Panc1 (cell line): ENCODE results near the gene SLCO6A1.

Source experiments
- POLR2AphosphoS5 ChIP-seq: IDR thresholded peaks from 2 replicates; pipeline ENCODE4 v1.6.1; 2012; ENCODE audit warnings: mild to moderate bottlenecking, low read depth, low read length, moderate library complexity
- TCF7L2 ChIP-seq: IDR thresholded peaks from 2 replicates; pipeline ENCODE4 v1.6.1; 2011; ENCODE audit warnings: mild to moderate bottlenecking, low read depth, low read length, inconsistent platforms
- TF ChIP-seq, protein P1 (sequence below): fragments of 450-650 bp; IDR thresholded peaks from 2 replicates; pipeline ENCODE4 v1.5.1; 2017; ENCODE audit warnings: mild to moderate bottlenecking
- TF ChIP-seq, protein P2 (sequence below), 2 experiments: IDR thresholded peaks; 2 replicates each; pipeline ENCODE4 v1.6.1; 2011 to 2012; ENCODE audit warnings: low read depth in 2 of 2, control low read depth in 1 of 2, low read length in 1 of 2, mild to moderate bottlenecking in 1 of 2, moderate library complexity in 1 of 2; ENCODE audit not compliant: insufficient read depth in 1 of 2

DNA sequence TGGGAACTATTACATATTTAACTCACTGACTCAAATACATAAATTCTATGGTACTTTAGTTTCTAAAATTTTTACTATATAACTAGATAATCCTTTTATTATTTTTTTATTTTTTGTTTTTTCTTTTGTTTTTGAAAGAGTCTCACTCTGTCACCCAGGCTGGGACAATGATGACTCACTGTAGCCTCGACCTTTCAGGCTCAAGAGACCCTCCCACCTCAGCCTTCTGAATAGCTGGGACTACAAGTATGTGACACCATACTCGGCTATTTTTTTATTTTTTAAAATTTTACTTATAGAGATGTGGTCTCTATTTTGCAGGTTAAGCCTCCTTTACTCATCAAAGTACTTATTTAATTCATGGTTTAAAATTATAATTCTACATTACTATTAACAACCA is 110.6 kb downstream of the SLCO6A1 start:
- TF ChIP-seq, protein P1, sequence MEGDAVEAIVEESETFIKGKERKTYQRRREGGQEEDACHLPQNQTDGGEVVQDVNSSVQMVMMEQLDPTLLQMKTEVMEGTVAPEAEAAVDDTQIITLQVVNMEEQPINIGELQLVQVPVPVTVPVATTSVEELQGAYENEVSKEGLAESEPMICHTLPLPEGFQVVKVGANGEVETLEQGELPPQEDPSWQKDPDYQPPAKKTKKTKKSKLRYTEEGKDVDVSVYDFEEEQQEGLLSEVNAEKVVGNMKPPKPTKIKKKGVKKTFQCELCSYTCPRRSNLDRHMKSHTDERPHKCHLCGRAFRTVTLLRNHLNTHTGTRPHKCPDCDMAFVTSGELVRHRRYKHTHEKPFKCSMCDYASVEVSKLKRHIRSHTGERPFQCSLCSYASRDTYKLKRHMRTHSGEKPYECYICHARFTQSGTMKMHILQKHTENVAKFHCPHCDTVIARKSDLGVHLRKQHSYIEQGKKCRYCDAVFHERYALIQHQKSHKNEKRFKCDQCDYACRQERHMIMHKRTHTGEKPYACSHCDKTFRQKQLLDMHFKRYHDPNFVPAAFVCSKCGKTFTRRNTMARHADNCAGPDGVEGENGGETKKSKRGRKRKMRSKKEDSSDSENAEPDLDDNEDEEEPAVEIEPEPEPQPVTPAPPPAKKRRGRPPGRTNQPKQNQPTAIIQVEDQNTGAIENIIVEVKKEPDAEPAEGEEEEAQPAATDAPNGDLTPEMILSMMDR, result no peak
- TF ChIP-seq POLR2AphosphoS5 (no peak), TCF7L2 (no peak)
- TF ChIP-seq, protein P2, sequence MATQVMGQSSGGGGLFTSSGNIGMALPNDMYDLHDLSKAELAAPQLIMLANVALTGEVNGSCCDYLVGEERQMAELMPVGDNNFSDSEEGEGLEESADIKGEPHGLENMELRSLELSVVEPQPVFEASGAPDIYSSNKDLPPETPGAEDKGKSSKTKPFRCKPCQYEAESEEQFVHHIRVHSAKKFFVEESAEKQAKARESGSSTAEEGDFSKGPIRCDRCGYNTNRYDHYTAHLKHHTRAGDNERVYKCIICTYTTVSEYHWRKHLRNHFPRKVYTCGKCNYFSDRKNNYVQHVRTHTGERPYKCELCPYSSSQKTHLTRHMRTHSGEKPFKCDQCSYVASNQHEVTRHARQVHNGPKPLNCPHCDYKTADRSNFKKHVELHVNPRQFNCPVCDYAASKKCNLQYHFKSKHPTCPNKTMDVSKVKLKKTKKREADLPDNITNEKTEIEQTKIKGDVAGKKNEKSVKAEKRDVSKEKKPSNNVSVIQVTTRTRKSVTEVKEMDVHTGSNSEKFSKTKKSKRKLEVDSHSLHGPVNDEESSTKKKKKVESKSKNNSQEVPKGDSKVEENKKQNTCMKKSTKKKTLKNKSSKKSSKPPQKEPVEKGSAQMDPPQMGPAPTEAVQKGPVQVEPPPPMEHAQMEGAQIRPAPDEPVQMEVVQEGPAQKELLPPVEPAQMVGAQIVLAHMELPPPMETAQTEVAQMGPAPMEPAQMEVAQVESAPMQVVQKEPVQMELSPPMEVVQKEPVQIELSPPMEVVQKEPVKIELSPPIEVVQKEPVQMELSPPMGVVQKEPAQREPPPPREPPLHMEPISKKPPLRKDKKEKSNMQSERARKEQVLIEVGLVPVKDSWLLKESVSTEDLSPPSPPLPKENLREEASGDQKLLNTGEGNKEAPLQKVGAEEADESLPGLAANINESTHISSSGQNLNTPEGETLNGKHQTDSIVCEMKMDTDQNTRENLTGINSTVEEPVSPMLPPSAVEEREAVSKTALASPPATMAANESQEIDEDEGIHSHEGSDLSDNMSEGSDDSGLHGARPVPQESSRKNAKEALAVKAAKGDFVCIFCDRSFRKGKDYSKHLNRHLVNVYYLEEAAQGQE (IDR thresholded peaks at IDR 0.05; ENCODE audit: insufficient read depth in 1 of 2, low read depth in 2 of 2, low read length in 1 of 2), result no peak
